Neural progenitor cell (in vitro differentiated cells): ENCODE results near the gene WDR89. TPM values are rescaled to one million over a fixed set of nuclear protein-coding genes. Genes with fewer than 3 reads are reported as not detected.
"Not testable (repeated sequence)": the region's sequence is repeated elsewhere in the genome, so short reads cannot be mapped to it uniquely, and the experiment has no call there.

ENCODE experiments used
- DNase-seq: peaks from one replicate; pipeline ENCODE4 v3.0.0-alpha.2; 2016; ENCODE audit warnings: low spot score
- H2AFZ ChIP-seq: fragments of 200-600 bp; sonication (generic); replicated peaks from 2 replicates; pipeline ENCODE4 v1.6.1; 2016; ENCODE audit warnings: antibody characterized with exemption
- H3F3A ChIP-seq: fragments of 200-600 bp; sonication (generic); 2 replicates; pipeline ENCODE4 v1.6.1; 2016; ENCODE audit warnings: antibody characterized with exemption, low read depth
- H3K27ac ChIP-seq: fragments of 200-600 bp; sonication (generic); 2 replicates; pipeline ENCODE4 v1.5.1; 2016; ENCODE audit warnings: mild to moderate bottlenecking
- H3K27me3 ChIP-seq: fragments of 200-600 bp; sonication (generic); 2 replicates; pipeline ENCODE4 v1.6.1; 2016; ENCODE audit warnings: mild to moderate bottlenecking, moderate library complexity
- H3K36me3 ChIP-seq: fragments of 200-600 bp; sonication (generic); 2 replicates; pipeline ENCODE4 v1.5.1; 2016
- H3K4me1 ChIP-seq: fragments of 200-600 bp; sonication (generic); 2 replicates; pipeline ENCODE4 v1.6.1; 2016; ENCODE audit warnings: mixed run types
- H3K4me2 ChIP-seq: fragments of 200-600 bp; sonication (generic); 2 replicates; pipeline ENCODE4 v1.6.1; 2016
- H3K4me3 ChIP-seq: fragments of 200-600 bp; sonication (generic); 2 replicates; pipeline ENCODE4 v1.5.1; 2016
- H3K79me2 ChIP-seq: fragments of 200-600 bp; sonication (generic); 2 replicates; pipeline ENCODE4 v1.6.1; 2016; ENCODE audit warnings: low read depth
- H3K9ac ChIP-seq: fragments of 200-600 bp; sonication (generic); 2 replicates; pipeline ENCODE4 v1.6.1; 2016
- H3K9me3 ChIP-seq: fragments of 200-600 bp; sonication (generic); 2 replicates; pipeline ENCODE4 v1.5.1; 2016; ENCODE audit warnings: low read depth
- H4K20me1 ChIP-seq: fragments of 200-600 bp; sonication (generic); 2 replicates; pipeline ENCODE4 v1.6.1; 2016; ENCODE audit warnings: low read depth
- H3K27ac Mint-ChIP-seq: 3 replicates; pipeline ENCODE4 v1.8.0; 2021; ENCODE audit warnings: mixed read lengths
- H3K27me3 Mint-ChIP-seq: 2 replicates; pipeline ENCODE4 v1.8.0; 2022; ENCODE audit warnings: low read depth, mild to moderate bottlenecking, inconsistent platforms, moderate library complexity, mixed read lengths; ENCODE audit not compliant: insufficient read depth
- H3K36me3 Mint-ChIP-seq: 3 replicates; pipeline ENCODE4 v1.8.0; 2021; ENCODE audit warnings: mixed read lengths
- H3K4me1 Mint-ChIP-seq: 3 replicates; pipeline ENCODE4 v1.8.0; 2021; ENCODE audit warnings: mixed read lengths
- H3K4me3 Mint-ChIP-seq: 3 replicates; pipeline ENCODE4 v1.8.0; 2021; ENCODE audit warnings: mild to moderate bottlenecking, moderate library complexity, mixed read lengths
- H3K9me3 Mint-ChIP-seq: 3 replicates; pipeline ENCODE4 v1.8.0; 2020; ENCODE audit warnings: mixed read lengths
- CTCF ChIP-seq: fragments of 200-600 bp; sonication (generic); IDR thresholded peaks from 2 replicates; pipeline ENCODE4 v1.5.1; 2017; ENCODE audit warnings: antibody characterized with exemption, mild to moderate bottlenecking
- EZH2 ChIP-seq: fragments of 200-600 bp; sonication (generic); IDR thresholded peaks from 2 replicates; pipeline ENCODE4 v1.6.1; 2017; ENCODE audit warnings: antibody characterized with exemption, mild to moderate bottlenecking, moderate library complexity
- EZH2phosphoT487 ChIP-seq: fragments of 200-600 bp; sonication (generic); IDR thresholded peaks from 2 replicates; pipeline ENCODE4 v1.6.1; 2017; ENCODE audit warnings: antibody characterized with exemption
- total RNA-seq: library from RNA; depleted of rRNA; stranded (reverse); fragments of >200 nt; gene quantifications from 2 replicates; pipeline ENCODE4 v1.2.3, GENCODE V29; 2015; ENCODE audit warnings: low replicate concordance

The WDR89 gene
- total RNA-seq, 1 donor from 2014 or later, result 39.0 TPM

GRCh38 chr14:63638493-63638892 is 3.2 kb downstream of the WDR89 start:
- no peaks in the 10 kb centered on the region for H4K20me1 ChIP-seq
- H3F3A ChIP-seq, result peaks cover 10% of the 10 kb centered on the region
- TF ChIP-seq EZH2, result no peak
- no peak for TF ChIP-seq EZH2phosphoT487
- TF ChIP-seq CTCF, result no peak
- Mint-ChIP-seq H3K4me3 (no peak overlapping the region), H3K9me3 (peaks cover 30% of the 10 kb centered on the region), H3K27me3 (peaks cover 2% of the 10 kb centered on the region), H3K4me1 (peaks cover 12% of the 10 kb centered on the region), H3K27ac (no peak overlapping the region), H3K36me3 (peaks cover 42% of the 10 kb centered on the region)
- no peak overlapping the region for H3K4me2 ChIP-seq
- no peak overlapping the region for H3K27ac ChIP-seq
- no peaks in the 10 kb centered on the region for H3K9me3 ChIP-seq
- H3K27me3 ChIP-seq, result no peaks in the 10 kb centered on the region
- no peaks in the 10 kb centered on the region for H3K36me3 ChIP-seq
- H3K79me2 ChIP-seq, result peaks cover 86% of the 10 kb centered on the region
- DNase-seq, result no peak
- no peak overlapping the region for H3K4me3 ChIP-seq
- no peak overlapping the region for H2AFZ ChIP-seq
- no peak overlapping the region for H3K9ac ChIP-seq
- H3K4me1 ChIP-seq, result peaks cover 5% of the 10 kb centered on the region

DNA sequence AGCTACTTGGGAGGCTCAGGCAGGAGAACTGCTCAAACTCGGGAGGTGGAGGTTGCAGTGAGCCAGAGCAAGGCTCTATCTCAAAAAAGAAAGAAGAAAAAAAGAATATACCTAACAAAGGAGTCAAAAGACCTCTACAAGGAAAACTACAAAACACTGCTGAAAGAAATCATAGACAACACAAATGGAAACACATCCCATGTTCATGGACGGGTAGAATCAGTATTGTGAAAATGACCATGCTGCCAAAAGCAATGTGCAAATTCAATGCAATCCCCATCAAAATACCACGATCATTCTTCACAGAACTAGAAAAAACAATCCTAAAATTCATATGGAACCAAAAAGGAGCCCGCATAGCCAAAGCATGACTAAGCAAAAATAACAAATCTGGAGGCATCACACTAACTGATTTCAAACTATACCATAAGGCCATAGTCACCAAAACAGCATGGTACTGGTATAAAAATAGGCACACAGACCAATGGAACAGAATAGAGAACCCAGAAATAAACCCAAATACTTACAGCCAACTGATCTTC is 5.5 kb downstream of the WDR89 start:
- H3K27me3 Mint-ChIP-seq, DNase-seq, H3K36me3 ChIP-seq, H3K4me2 ChIP-seq, H3K4me3 Mint-ChIP-seq, H2AFZ ChIP-seq, H3K4me1 ChIP-seq, H3F3A ChIP-seq, H3K9me3 ChIP-seq, H3K27me3 ChIP-seq, H3K27ac ChIP-seq, H3K9ac ChIP-seq, H3K27ac Mint-ChIP-seq, H3K4me3 ChIP-seq: not testable (repeated sequence)
- peaks cover 10% of the 10 kb centered on the region for H3K4me1 Mint-ChIP-seq
- H3K9me3 Mint-ChIP-seq, result peaks cover 30% of the 10 kb centered on the region
- peaks cover 45% of the 10 kb centered on the region for H3K36me3 Mint-ChIP-seq
- Histone ChIP-seq H3K79me2 (peaks cover 100% of the 10 kb centered on the region), H4K20me1 (peaks cover 17% of the 10 kb centered on the region)

GRCh38 chr14:63633801-63634200 is 7.9 kb downstream of the WDR89 start:
- Mint-ChIP-seq H3K27me3 (peaks cover 2% of the 10 kb centered on the region), H3K27ac (no peak overlapping the region), H3K9me3 (peaks cover 30% of the 10 kb centered on the region), H3K36me3 (peaks cover 42% of the 10 kb centered on the region), H3K4me3 (no peak overlapping the region), H3K4me1 (peaks cover 2% of the 10 kb centered on the region)
- Histone ChIP-seq H3K27me3 (no peaks in the 10 kb centered on the region), H3K4me1 (no peaks in the 10 kb centered on the region), H3K27ac (no peak overlapping the region), H3K9me3 (no peaks in the 10 kb centered on the region), H2AFZ (no peak overlapping the region), H3K79me2 (peaks cover 98% of the 10 kb centered on the region), H3K4me3 (no peak overlapping the region), H3K4me2 (no peak overlapping the region), H4K20me1 (peaks cover 22% of the 10 kb centered on the region), H3K36me3 (no peaks in the 10 kb centered on the region), H3K9ac (no peak overlapping the region), H3F3A (no peaks in the 10 kb centered on the region)
- TF ChIP-seq EZH2 (no peak), EZH2phosphoT487 (no peak), CTCF (no peak)
- no peak for DNase-seq

GRCh38 chr14:63632932-63633514 is 8.6 kb downstream of the WDR89 start:
- Histone ChIP-seq H3K9ac (no peak overlapping the region), H4K20me1 (peaks cover 22% of the 10 kb centered on the region), H3K4me2 (no peak overlapping the region), H3K79me2 (peaks cover 97% of the 10 kb centered on the region), H3K27me3 (no peaks in the 10 kb centered on the region), H2AFZ (no peak overlapping the region), H3K4me1 (no peaks in the 10 kb centered on the region), H3K9me3 (no peaks in the 10 kb centered on the region), H3K36me3 (no peaks in the 10 kb centered on the region), H3K4me3 (no peak overlapping the region), H3F3A (no peaks in the 10 kb centered on the region), H3K27ac (no peak overlapping the region)
- no peaks in the 10 kb centered on the region for H3K4me1 Mint-ChIP-seq
- H3K36me3 Mint-ChIP-seq, result peaks cover 37% of the 10 kb centered on the region
- H3K27ac Mint-ChIP-seq, result no peak overlapping the region
- peaks cover 28% of the 10 kb centered on the region for H3K9me3 Mint-ChIP-seq
- TF ChIP-seq EZH2phosphoT487, result no peak
- peak; percentile 49 for TF ChIP-seq CTCF
- no peak for DNase-seq
- H3K27me3 Mint-ChIP-seq, result peaks cover 2% of the 10 kb centered on the region
- H3K4me3 Mint-ChIP-seq, result no peak overlapping the region
